Embryonic facial prominence (tissue), 1 donor: ENCODE measurements around the gene DSG3.
"Not testable (repeated sequence)": the region's sequence is repeated elsewhere in the genome, so short reads cannot be mapped to it uniquely, and the experiment has no call there.

Source experiments
- DNase-seq: peaks from one replicate; pipeline ENCODE4 v3.0.0-alpha.2; 2016; ENCODE audit errors: extremely low spot score

DSG3 gene

GRCh38 chr18:31493171-31493570 is 45.6 kb downstream of the DSG3 start:
- no peak for DNase-seq

GRCh38 chr18:31493941-31494340 is 46.4 kb downstream of the DSG3 start:
- no peak for DNase-seq

GRCh38 chr18:31494705-31495244 is 47.2 kb downstream of the DSG3 start:
- DNase-seq = not testable (repeated sequence)

DNA sequence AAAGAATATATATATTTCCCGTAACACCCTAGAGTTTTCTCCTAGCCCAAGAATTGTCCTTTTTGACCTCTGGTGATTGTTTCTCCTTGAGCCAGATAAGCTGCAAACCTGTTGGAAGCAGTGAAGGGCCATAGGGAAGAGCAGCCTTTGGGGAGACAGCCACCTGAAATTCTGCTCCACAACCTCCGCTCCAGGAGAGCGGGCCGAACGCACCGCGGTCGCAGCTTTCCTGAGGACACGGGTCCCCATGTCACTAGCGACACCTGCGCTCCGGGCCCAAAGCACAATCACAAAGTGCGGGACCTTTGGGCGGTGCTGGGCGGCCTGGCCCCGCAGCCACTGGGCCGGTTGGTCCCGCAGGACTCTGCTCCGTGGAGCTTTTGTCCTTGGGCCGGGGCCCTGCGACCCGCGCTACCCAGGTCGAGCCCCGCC is 49.9 kb downstream of the DSG3 start:
- no peak for DNase-seq

DNA sequence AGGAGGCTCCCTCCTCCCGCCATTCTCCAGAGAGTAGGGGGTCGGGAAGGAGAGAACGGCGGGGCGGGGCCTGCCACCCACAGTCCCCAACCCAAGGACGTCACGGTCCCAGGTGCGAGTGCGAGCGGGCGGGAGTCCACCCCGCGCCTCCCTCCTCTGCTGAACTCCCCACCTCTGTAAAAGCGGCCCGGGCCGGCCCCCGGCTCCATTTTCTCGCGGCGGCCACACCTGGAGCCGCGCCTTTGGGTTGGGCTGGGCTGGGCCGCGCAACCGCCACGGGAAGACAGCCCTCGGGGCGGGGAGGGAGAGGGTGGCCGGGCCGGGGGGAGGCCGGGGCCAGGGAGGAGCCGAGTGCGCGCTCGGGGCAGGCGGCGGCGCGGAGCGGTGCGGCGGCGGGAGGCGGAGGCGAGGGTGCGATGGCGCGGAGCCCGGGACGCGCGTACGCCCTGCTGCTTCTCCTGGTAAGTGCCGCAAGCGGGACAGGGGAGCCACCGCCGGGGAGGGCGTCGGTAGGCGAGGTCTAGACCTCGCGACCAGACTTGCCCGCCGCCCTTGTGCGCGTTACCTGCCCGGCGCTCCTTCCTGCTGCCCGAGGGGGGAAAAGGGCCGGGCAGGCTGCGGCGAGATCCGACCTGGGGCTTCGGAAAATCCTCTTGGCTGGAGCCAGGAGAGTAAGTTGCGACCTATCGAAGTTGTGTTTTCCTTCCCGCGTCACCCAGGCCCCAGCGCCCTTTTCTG is 50.5 kb downstream of the DSG3 start, which contains the start of gene DSG2:
Gene DSG2, plus strand, starts transcription at position 342 of the 738 bp plus-strand sequence. Its CDS starts 75 bp downstream, at position 417.
- DNase-seq = peak; percentile 22

DNA sequence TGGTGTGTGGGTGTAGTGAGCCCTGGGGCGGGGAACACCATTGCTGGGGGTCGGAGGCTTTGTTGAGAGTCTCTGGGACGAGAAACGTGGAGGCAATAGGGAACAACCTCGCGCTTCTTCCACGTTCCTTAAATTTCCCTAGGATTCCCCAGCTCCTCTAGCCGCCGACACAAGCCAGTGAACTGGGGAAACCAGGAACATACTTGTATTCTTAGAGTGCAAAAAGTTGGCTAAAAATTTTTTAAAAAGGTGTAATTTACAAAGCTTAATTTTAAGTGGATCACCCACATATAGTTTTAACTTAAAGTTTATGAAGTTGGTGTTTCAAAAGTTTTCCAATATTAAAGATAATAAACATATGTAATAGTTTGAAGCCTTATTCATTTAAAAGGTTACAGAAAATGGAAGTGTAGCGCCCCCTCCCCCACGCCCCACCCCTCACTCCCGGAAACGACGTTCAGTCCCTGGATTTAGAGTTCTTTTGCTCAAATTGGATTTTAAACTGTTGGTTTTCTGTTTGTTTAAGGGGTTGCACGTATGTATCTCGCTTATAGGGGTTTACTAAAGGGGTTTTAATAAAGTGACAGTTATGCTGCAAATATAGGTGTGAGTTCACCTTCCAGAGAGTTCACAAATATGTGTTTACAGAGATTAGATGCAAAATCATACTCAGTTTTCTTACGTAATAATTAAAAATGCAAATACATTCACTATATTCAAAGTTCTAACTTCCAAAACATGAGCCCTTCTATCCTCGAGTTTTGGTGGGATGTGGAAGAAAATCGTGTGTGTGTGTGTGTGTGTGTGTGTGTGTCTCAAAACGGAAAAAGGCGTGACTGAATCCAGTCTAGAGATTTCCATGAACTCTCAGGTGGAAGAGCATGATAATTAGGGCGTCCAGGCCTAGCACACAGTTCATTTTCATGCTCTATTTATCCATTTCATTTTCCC is 51.3 kb downstream of the DSG3 start:
- DNase-seq = no peak

- no peak for DNase-seq
Measured at GRCh38 chr18:31500051-31500688, 52.6 kb downstream of the DSG3 start.

- no peak for DNase-seq
Measured at GRCh38 chr18:31503011-31503410, 55.5 kb downstream of the DSG3 start.

GRCh38 chr18:31504455-31505147 is 57.1 kb downstream of the DSG3 start:
- DNase-seq = no peak

GRCh38 chr18:31505156-31505555 is 57.6 kb downstream of the DSG3 start:
- DNase-seq = no peak

DNA sequence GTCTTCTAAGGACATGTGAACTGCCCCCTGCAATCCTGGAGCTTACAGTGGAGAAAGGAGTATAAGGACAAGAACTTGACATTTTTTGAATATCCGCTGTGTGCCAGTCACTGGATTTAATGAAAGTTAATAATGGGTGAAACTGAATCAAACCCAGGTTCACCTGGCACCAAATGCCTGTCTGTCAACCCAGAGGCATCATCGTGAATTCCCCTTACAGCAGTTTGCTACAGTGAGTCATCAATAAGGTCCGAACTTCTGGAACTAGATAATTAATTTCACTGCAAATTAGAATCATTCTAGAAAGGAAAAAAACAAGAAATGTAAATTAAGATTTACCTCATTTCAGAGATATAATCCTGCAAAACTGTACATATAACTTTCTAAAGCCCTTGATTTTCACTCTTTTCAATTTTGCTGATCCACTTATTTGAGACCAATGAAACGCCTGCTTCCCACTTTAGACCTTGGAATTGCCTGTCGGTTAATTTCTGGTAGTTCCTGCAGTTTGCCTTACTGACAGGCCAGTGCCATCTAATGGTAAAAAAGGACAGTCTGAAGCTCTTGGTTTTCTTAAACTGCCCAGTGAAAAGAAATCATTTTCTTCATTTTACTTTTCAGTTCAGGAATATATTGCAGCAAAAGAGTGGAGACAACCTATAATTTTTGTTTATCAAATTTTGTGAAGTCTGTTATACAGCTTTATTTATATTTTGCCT is 58.6 kb downstream of the DSG3 start:
- DNase-seq = no peak

DNA sequence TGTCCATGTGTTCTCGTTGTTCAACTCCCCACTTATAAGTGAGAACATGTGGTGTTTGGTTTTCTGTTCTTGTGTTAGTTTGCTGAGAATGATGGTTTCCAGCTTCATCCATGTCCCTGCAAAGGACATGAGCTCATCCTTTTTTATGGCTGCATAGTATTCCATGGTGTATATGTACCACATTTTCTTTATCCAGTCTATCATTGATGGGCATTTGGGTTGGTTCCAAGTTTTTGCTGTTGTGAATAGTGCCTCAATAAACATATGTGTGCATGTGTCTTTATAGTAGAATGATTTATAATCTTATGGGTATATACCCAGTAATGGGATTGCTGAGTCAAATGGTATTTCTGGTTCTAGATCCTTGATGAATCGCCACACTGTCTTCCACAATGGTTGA is 59.6 kb downstream of the DSG3 start:
- not testable (repeated sequence) for DNase-seq

- DNase-seq = no peak
Measured at GRCh38 chr18:31508781-31509180, 61.2 kb downstream of the DSG3 start.

DNA sequence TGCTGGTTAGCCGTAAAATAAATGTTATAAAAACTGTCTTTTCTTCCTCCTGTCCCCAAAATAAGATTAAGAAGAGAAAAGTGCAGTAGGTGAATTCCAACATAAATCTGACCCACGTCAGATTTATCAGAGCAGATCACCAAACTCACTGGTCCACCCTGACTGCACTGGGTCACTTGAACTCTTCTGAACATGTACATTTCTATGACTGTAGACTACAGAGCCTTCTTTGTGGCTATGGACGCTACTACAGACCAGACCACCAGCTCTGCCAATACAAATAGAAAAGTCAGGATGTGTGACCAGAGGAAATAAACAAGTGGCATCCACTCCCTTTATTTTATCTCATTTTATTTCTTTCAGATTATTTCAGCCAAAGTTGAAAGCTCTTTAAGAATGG is 62.0 kb downstream of the DSG3 start:
- DNase-seq = no peak

DNA sequence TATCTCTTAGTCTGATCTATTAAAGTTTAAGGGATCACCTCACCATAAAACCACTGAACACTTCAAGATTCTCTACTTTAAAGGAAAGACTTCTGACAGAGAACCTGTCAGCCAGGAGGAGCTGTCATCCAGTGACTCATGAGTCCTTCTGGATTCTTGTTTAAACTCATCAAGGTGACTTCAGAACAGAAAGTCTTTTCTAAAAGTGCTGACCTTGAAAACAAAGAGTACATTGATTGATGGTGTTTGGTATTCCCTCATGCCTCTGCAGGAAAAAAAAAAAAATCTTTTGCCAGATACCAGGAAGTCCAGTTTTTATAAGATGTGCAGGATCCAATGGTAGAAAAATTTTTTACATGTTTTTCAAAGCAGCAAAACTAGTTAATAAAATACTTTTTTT is 62.8 kb downstream of the DSG3 start:
- no peak for DNase-seq

GRCh38 chr18:31511098-31511497 is 63.6 kb downstream of the DSG3 start:
- DNase-seq = no peak

DNA sequence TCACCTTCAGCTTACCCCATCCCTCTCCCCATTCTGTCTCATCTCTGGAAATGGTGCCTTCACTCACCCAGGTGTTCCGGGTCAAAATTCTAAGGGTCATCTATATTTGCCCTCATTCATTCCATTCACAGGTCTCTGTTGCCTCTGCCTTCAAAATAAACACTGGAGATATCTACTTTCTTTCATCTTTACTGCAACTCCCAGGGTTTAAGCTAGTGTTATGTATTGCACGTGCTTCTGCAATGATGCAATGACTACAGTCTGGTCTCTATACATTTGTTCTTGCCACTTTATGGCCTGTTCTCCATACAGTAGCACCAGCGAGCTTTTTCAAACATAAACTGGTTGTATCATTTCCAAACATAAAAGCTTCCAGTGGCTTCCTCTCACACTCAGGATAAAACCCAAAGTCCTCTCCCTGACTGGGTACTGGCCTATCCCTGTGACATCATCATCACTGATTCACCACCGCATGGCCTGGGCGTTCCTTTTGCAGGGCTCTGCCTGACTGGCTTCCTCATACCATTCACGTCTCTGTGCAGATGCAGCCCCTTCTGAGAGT is 64.7 kb downstream of the DSG3 start:
- DNase-seq = no peak

DNA sequence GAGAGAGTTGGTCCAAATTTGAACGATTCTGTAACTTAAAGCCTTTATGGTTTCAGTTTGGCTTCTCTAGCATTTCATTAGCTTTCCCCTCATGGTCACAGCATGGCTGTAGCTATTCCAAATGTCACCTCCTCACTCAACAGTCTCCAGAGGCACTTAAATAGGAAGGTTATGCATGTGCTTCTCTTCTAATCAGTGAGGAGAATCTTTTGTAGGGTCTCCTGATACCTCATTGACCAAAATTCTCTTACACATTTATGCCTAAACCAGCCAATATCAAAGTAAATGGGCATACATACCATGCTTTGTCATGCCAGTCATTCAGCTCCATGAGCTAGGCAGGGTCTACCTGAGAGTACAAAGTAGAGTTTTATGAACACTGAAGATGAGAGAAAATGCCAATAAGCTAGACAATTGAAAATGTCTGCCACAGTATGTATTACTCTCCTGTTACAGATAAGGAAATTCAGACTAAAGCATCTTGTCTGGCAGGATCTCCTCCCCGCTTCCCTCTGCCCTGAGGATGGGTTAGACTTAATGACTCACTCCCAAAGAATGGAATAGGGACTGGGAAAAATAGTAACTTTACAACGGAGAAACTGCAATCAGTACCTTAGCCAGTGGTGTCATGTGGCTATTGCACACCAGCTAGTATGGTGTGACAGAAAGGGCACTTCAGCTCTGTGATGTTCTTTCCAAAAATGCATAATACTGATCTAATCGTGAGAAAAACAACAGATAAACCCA is 65.8 kb downstream of the DSG3 start:
- no peak for DNase-seq

DNA sequence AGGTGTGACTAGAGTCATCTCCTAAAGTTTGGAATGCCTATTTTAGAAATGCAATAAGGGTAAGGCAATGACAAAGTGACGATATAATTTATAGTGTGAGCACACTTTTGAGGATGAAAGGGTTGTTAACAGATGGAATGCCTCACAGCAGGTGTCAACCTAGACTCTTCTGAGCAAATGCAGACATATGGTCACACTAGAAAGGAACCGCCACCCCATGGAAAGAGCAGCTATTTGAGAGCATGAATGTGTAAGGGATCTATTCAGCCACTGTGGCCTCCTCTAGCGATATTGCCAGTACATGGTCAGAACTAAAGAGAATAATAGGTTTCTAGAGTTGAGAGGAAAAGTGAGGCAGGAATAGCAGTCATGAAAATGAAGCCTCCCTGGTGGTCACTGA is 68.9 kb downstream of the DSG3 start:
- no peak for DNase-seq

GRCh38 chr18:31526374-31526773 is 78.8 kb downstream of the DSG3 start:
- DNase-seq = no peak
